H54 (cell line): ENCODE measurements around the gene TTC39A.

Experiments used
- DNase-seq: peaks from one replicate; pipeline ENCODE4 v3.0.0; 2011; ENCODE audit warnings: low spot score, mixed read lengths; ENCODE audit not compliant: insufficient read length
- FAIRE-seq: peaks from 3 replicates; lab custom pipeline; 2011; peaks lifted over from hg19 to GRCh38; lab: Jason Lieb, UNC
- POLR2A ChIP-seq: IDR thresholded peaks from 2 replicates; pipeline ENCODE4 v1.6.1; 2011; ENCODE audit warnings: low read depth, mild to moderate bottlenecking, low read length

Gene TTC39A

GRCh38 chr1:51346086-51346942 lies 16.0 kb upstream of the TTC39A start:
- no peak for FAIRE-seq
- DNase-seq = no peak
- TF ChIP-seq POLR2A = no peak

DNA sequence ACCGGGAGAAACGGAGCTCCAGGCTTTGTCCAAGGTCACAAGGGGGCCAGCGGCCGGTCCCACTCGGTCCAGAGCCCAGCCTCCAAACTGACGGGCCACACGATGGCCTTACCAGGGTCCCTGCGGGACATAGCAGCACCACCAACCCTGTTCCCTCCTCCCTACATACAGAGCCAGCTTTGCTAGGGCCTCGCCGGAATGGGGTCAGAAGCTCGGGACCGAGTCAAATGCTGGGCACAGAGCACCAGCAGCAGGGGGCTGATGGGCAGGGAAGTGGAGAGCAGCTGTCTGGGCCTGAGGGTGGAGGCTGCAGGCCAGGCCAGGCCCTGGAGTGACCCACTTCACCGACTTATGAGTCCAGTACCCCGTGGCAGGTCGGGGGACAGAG lies 14.9 kb upstream of the TTC39A start:
- DNase-seq (no peak), FAIRE-seq (no peak)
- TF ChIP-seq POLR2A = no peak

DNA sequence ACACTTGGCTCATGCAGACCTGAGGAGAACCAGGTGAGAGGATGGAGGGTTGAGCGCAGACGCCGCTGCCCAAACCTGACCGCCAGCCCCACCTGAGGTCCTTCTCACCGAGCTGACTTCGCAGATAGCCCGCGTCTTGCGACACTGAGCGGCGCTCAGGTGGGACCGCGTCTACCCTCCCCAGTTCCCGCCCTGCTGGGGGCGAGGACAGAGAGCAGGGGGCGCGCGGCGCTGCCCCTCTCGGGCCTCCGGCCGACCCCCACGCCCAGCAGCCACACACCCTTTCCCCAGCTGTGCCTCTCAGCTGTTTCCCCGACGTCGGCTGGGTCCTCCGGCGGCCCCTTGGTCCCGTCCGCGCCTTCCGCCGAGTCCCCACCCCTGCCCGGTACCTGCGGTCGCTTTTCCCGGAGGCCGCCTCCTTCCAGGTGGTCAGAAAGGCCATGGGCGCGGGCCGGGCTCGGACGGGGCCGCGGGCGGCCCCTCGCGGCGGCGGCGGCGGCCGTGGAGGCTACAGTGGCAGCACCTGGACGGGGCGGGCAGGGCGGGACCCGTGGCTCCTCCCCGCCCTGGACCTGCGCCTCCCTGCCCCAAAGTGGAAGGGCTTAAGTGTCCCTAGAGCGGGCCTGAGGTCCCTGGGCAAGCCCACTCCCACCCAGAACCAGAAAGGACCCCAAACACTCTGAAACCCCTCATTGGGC lies 14.4 kb upstream of the TTC39A start:
- TF ChIP-seq POLR2A = no peak
- no peak for FAIRE-seq
- DNase-seq = no peak

DNA sequence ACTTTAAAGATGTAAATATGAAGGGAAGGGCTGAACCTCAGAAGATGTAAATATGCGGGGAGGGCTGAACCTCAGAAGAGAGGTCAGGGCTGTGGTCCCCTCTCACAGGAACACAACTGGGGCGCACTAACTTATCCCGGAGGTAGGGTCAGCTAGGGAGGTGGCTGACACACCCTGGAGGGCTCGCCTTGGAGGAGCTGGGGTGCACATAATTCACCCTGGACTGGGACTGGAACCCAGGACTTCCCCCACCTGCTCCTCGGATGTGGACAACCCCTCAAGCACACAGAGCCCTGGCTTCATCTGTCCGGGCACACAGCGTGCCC lies 13.9 kb upstream of the TTC39A start:
- FAIRE-seq (no peak), DNase-seq (no peak)
- TF ChIP-seq POLR2A = no peak

DNA sequence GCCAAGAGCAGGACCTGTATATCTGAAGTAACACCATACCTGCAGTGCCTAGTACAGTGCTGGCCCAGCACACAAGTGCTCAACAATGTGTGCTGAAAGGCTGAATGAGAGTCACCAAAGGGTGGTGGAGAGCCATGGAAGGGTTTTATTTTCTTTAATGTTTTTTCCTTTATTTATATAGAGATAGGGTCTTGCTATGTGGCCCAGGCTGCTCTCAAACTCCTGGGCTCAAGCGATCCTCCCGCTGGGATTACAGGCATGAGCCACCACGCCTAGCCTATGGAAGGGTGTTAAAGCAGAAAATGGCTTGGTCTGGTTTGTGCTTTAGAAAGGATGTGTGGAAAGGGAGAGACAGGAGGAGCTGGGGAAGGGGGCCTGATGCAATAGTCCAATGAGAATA lies 13.3 kb upstream of the TTC39A start:
- FAIRE-seq (no peak), DNase-seq (no peak)
- TF ChIP-seq POLR2A = no peak

DNA sequence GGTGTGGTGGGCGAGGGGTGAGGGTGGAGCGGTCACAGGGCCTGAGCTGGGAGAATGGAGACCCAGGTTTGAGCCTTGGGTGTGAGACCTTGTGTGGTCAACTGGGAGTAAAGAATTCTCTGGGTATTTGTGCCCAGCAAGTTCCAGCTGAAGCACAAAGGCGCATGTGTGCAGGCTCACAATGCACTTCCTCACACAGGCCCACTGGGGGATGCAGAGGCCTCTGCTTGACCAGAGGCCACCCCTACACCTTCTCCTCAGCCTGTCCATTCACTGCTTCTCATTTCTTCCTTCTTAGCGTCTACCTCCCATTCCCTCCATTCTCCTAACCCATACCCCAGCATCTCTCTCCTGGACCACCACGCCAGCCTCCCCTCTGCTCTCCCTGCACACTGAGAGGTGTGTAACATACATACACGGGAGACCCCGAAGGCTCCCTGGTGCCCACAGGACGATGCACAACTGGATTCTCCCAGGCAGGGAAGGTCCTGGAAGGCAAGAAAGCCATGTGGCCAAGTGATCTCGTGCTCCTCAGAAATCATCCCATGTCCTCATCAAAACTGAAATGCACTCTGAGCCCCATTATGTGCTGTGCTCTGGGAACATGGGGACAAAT lies 12.3 kb upstream of the TTC39A start:
- TF ChIP-seq POLR2A = no peak
- no peak for FAIRE-seq

GRCh38 chr1:51341876-51342496 lies 11.6 kb upstream of the TTC39A start:
- no peak for FAIRE-seq
- TF ChIP-seq POLR2A = no peak
- no peak for DNase-seq

More for the DNA sequence above, 12.3 kb upstream of the TTC39A start:
- DNase-seq = no peak

DNA sequence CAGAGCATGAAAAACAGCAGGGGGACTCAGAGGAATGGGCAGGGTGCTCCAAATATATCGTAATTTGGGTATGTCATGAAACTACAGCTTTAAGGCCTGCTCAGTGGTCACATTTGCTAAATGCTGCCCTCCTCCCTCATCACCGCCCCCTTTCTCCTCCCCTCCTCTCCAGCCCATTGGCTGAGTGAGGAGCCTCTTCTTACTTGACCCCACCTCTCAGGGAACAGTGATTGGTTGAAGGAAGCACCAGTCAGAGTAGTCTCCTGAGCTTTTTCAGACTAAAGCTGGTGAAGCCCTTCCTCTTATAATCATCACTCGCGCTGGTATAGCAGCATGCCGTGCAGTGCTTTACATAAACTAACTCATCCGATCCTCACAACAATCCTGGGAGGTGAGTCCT lies 10.0 kb upstream of the TTC39A start:
- DNase-seq = no peak
- no peak for TF ChIP-seq POLR2A
- no peak for FAIRE-seq

DNA sequence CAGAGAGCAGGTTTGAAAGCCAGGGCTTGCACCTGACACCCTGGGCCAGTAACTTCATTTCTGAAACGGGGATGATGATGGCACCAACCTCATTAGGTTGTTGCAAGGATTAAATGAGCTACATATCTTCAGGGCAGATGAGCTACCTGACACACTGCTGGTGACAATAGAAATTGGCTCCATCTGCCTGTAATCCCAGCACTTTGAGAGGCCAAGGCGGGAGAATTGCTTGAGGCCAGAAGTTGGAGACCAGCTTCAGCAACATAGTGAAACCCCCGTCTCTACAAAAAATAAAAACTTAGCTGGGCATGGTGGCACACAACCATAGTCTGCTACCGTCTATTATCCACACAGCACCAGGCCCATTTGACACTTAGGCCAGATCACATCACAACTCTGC lies 6.3 kb upstream of the TTC39A start:
- TF ChIP-seq POLR2A = no peak
- DNase-seq (no peak), FAIRE-seq (no peak)

GRCh38 chr1:51336004-51336403 lies 5.6 kb upstream of the TTC39A start:
- no peak for TF ChIP-seq POLR2A
- DNase-seq (no peak), FAIRE-seq (no peak)

- DNase-seq = peak; percentile 91
- no peak for TF ChIP-seq POLR2A
- no peak for FAIRE-seq
Measured at GRCh38 chr1:51331206-51332100, 1.1 kb upstream of the TTC39A start.

- TF ChIP-seq POLR2A = no peak
- DNase-seq = no peak
- FAIRE-seq = no peak
Measured at GRCh38 chr1:51329443-51330325, 678 bp downstream of the TTC39A start.
